GM13977 (cell line): ENCODE data around the gene GSTM3.

Source experiments
- DNase-seq: peaks from one replicate; pipeline ENCODE4 v3.0.0; 2012; ENCODE audit warnings: low spot score
- in situ Hi-C: fragments of 300-500 bp; cut with MboI; formaldehyde crosslinking; loops from one replicate; pipeline ENCODE4 v1.12.0; 2022; ENCODE audit warnings: low sequenced_read_pairs, low pct_unique_long_range_greater_than_20kb, mixed read lengths, inconsistent platforms; ENCODE audit not compliant: unreplicated experiment
- TF ChIP-seq, protein P1 (sequence below): IDR thresholded peaks from 2 replicates; pipeline ENCODE4 v1.5.1; 2012; ENCODE audit warnings: mild to moderate bottlenecking, control low read depth; ENCODE audit not compliant: insufficient read depth; ENCODE audit errors: extremely low read depth, missing control alignments

The GSTM3 gene

DNA sequence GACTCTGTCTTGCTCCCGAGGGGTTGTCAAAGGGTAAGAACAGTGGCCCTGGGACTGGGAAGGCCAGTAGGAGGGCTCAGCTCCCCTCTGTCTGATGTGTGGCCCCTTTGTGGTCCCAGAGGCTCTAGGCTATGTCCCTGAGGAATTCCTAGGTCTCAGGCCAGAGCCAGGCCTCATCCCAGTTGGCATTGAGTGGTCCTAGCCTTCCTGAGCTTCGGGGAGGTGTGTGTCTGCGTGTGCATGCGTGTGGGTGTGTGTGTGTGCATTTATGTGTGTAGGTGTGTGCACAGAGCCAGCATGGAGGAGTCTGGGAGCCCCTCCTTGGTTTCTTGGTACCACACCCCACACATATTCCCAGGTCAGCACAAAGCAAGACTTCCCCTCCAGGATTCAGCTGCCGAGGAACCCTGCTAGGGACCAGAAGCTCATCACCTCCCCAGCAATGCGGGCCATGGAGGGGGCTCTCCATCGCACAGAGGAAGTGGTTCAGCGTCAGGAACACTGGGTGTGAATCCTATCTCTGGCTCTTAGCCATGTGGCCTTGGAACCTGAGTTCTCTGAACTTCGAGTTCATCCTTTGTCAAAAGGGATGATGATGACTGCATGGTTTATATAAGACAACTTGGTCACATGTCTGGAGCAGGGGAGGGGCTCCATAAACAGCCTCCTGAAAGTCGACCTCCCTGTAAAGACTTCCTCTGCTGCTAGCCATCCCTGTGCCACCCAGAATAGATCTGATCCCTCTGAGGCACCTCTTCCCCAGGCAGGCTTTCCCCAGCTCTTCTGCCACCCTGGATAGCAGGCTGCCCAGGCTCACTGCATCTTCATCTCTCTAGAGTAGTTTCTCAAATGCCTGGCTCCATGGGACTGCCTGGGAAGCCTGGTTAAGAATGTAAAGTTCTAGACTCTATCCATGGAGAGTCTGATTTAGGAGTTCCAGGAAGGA lies 31.1 kb upstream of the GSTM3 start:
- in situ Hi-C loops, result loop anchor here (5.0 to 10.0 kb wide), 2 partner anchors 130 to 227 kb away; partner anchors contain the start of gene GNAI3
- DNase-seq, result no peak
- TF ChIP-seq, protein P1, sequence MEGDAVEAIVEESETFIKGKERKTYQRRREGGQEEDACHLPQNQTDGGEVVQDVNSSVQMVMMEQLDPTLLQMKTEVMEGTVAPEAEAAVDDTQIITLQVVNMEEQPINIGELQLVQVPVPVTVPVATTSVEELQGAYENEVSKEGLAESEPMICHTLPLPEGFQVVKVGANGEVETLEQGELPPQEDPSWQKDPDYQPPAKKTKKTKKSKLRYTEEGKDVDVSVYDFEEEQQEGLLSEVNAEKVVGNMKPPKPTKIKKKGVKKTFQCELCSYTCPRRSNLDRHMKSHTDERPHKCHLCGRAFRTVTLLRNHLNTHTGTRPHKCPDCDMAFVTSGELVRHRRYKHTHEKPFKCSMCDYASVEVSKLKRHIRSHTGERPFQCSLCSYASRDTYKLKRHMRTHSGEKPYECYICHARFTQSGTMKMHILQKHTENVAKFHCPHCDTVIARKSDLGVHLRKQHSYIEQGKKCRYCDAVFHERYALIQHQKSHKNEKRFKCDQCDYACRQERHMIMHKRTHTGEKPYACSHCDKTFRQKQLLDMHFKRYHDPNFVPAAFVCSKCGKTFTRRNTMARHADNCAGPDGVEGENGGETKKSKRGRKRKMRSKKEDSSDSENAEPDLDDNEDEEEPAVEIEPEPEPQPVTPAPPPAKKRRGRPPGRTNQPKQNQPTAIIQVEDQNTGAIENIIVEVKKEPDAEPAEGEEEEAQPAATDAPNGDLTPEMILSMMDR, result no peak

DNA sequence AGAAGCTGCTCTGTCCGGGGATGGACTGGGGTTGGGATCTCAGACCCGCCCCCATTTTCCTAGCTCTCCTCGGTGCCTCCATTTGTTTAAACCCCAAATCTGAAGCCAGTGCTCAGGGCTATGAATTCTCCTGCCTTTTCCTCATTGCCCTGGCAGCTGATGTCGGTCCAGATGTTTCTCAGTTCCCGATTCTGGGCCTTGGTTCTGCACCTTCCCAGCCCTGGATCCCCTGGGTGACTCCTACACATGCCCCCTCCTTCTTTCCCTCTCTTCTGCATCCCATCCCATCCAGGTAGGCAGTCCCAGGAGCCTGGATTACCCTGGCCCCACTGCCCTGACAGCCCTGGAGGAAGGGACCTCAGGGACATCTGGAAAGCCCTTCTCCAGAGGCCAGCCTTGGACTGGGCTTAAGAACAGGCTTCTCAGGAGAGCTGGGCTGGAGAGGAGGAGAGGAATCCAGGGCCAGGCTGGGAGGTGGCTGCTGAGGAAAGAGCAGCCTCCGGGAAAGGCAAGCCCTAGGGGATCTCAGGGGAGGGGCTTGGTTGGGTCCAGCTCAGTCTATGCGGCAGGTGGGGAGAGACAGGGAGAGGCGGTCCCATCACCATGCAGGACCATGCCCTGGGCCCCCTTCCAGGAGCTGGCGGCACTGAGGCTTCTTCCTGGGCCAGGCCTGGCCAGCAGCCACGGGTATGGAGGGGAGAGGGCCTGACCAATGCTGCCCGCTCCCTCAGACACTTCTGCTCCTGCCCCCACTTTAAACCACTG lies 29.7 kb upstream of the GSTM3 start:
- TF ChIP-seq, protein P1, result no peak
- in situ Hi-C loops, result loop anchor here (5.0 to 10.0 kb wide), 2 partner anchors 128 to 226 kb away; partner anchors contain the start of gene GNAI3
- no peak for DNase-seq

DNA sequence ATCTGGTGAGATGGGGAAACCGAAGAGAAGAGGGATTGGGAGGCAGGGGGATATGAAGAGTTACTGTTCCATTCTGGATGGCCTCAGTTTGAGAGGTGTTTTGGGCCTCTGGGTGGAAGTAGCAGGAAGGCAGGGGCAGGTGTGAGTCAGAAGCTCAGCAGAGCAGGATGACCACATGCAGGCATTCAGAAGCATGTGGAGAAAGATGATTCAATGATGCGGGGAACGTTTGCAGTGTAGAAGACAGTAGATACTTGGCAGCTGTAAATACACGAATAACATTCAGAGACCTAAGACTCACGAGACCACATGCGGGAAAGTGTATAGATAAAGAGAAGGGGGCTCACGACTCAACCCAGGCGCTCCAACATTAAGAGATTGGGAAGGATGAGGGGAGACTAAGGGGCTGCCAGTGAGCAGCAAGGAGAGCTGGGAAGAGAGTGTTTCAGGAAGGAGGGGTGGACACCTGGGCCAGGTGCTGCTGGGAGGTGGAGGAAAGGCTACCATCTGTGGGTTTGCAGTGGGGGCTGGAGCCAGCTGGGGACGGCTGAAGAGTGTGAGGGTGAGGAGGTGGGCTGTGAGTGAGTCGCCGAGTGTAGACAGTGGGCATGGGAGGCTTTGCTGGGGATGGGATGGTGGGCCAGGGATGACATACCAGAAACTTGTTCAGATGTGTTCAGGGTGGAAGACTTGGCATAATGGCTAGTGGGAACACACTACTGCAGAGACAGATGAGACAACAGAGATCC lies 28.7 kb upstream of the GSTM3 start:
- DNase-seq, result no peak
- in situ Hi-C loops, result loop anchor here (5.0 to 10.0 kb wide), 2 partner anchors 127 to 225 kb away; partner anchors contain the start of gene GNAI3

DNA sequence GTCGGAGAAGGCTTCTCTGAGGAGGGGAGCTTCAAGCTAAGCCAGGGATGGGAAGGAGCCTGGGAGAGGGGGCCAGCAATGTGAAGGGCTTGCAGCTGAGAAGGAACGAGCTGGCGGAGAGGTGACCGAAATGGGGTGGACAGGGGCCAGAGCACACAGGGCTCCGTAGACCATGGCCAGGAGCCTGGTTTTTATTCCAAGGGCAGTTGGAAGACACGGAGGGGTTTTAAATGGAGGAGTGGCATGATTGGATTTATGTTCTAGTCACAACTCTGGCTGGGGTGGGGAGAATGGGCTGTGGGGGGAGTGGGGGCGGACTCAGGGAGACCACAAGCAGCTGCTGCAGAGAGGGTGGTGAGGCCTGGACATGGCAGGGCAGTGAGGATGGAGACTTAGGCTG lies 28.0 kb upstream of the GSTM3 start:
- no peak for DNase-seq
- TF ChIP-seq, protein P1, result no peak
- in situ Hi-C loops, result no loop called here

More for the DNA sequence above, 28.7 kb upstream of the GSTM3 start:
- TF ChIP-seq, protein P1, result no peak

DNA sequence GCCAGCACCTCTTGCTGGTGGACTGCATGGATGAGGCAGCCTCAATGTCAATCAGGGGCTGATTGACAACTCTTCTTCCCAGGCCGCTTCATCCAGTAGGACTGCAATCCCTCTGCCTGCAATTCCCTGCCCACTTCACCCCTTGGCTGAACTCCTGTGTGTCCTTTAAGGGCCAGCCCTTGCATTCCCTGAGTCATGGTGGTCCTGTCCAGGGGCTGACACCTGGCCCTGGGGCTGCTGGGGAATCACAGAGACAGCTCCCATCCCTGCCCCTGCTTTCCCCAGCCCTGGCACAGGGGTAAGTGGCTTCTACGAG lies 27.5 kb upstream of the GSTM3 start:
- in situ Hi-C loops, result no loop called here
- no peak for DNase-seq
- TF ChIP-seq, protein P1, result no peak
